Measurements from ENCODE around the gene MST1. TPM values are rescaled to one million over a fixed set of nuclear protein-coding genes. Genes with fewer than 3 reads are reported as not detected.
"Not testable (repeated sequence)": the region's sequence is repeated elsewhere in the genome, so short reads cannot be mapped to it uniquely, and the experiment has no call there.

The MST1 gene
- total RNA-seq, 2 experiments from 2014 or later: 4.1 to 4.2 TPM

GRCh38 chr3:49706456-49707112, 17.3 kb upstream of the MST1 start:
- POLR2A ChIA-PET: no interaction called here
- CTCF ChIA-PET: interaction anchor here (0.6 kb wide), 1 partner anchor 108 kb away, joined by 3 read pairs; no protein-coding TSS in a partner anchor

GRCh38 chr3:49705390-49705960, 16.2 kb upstream of the MST1 start:
- CTCF ChIA-PET: no interaction called here

DNA sequence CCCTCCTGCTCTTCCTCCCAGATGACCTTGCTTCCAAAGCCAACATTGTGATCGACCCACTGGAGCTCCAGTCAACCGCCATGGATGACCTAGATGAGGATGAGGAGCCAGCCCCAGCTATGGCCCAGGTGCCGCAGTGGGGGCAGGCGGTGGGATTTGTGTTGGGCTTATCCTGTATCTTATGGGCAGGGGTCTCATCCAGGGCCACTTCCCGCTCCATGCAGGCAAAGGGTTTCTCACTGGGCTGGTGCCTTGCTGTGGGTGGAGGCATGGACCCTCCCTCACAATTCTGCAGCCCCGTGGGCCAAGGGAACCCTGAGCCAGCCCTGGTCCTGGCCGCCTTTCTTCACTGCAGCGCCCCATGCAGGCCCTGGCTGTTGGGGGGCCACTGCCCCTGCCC, 15.4 kb upstream of the MST1 start:
- CTCF ChIA-PET: interaction anchor here (1.3 to 3.2 kb wide), 2 partner anchors 14 to 165 kb away, joined by 4 to 13 read pairs; partner anchors contain the start of gene AMIGO3
- POLR2A ChIA-PET: no interaction called here

More at GRCh38 chr3:49705390-49705960, 16.2 kb upstream of the MST1 start:
- POLR2A ChIA-PET: no interaction called here

GRCh38 chr3:49703956-49704355, 14.7 kb upstream of the MST1 start:
- ChIA-PET POLR2A (no interaction called here), CTCF (interaction anchor here (1.3 to 3.2 kb wide), 2 partner anchors 15 to 164 kb away, joined by 4 to 13 read pairs; partner anchors contain the start of gene AMIGO3)

GRCh38 chr3:49703443-49703927, 14.2 kb upstream of the MST1 start:
- ChIA-PET POLR2A (interaction anchor here (0.5 to 1.8 kb wide), 3 partner anchors 15 to 237 kb away, joined by 3 to 5 read pairs (median 4); no protein-coding TSS in a partner anchor), CTCF (interaction anchor here (1.3 to 3.2 kb wide), 3 partner anchors 8 to 164 kb away, joined by 3 to 13 read pairs (median 4); partner anchors contain the start of gene AMIGO3)

GRCh38 chr3:49702672-49703071, 13.4 kb upstream of the MST1 start:
- POLR2A ChIA-PET: interaction anchor here (1.8 kb wide), 1 partner anchor 16 kb away, joined by 5 read pairs; no protein-coding TSS in a partner anchor
- CTCF ChIA-PET: interaction anchor here (1.3 to 3.2 kb wide), 2 partner anchors 9 to 163 kb away, joined by 3 to 13 read pairs; no protein-coding TSS in a partner anchor

GRCh38 chr3:49701388-49702077, 12.3 kb upstream of the MST1 start:
- POLR2A ChIA-PET: interaction anchor here (1.8 kb wide), 1 partner anchor 17 kb away, joined by 5 read pairs; no protein-coding TSS in a partner anchor
- CTCF ChIA-PET: interaction anchor here (0.6 to 3.2 kb wide), 4 partner anchors 28 to 177 kb away, joined by 3 to 13 read pairs (median 3); no protein-coding TSS in a partner anchor

GRCh38 chr3:49700453-49701128, 11.3 kb upstream of the MST1 start:
- POLR2A ChIA-PET: no interaction called here

DNA sequence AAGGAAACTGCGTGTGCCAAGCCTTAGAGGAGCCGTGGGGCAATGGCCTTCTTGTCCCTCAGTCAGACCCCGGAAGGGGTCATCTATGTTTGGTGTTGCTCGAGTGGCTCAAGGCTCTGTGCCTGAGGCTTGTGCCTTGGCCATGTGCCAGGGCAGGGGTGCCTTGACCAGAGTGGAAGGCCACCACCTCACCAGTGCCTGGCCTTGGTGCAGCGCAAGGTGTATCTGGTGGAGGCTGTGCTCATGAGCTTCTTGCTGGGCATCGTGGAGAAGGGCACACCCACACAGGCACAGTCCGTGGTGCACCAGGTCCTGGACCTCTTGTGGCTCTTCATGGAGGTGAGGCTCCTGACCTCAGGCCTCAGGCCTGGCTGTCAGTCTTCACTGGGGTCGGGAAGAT, 10.7 kb upstream of the MST1 start:
- ChIA-PET CTCF (no interaction called here), POLR2A (no interaction called here)

More at GRCh38 chr3:49700453-49701128, 11.3 kb upstream of the MST1 start:
- CTCF ChIA-PET: interaction anchor here (0.6 to 0.9 kb wide), 2 partner anchors 27 to 139 kb away, joined by 3 read pairs; no protein-coding TSS in a partner anchor

GRCh38 chr3:49699281-49699979, 10.2 kb upstream of the MST1 start:
- ChIA-PET CTCF (no interaction called here), POLR2A (no interaction called here)

GRCh38 chr3:49695350-49696015, 6.2 kb upstream of the MST1 start:
- POLR2A ChIA-PET, CTCF ChIA-PET: not testable (repeated sequence)

DNA sequence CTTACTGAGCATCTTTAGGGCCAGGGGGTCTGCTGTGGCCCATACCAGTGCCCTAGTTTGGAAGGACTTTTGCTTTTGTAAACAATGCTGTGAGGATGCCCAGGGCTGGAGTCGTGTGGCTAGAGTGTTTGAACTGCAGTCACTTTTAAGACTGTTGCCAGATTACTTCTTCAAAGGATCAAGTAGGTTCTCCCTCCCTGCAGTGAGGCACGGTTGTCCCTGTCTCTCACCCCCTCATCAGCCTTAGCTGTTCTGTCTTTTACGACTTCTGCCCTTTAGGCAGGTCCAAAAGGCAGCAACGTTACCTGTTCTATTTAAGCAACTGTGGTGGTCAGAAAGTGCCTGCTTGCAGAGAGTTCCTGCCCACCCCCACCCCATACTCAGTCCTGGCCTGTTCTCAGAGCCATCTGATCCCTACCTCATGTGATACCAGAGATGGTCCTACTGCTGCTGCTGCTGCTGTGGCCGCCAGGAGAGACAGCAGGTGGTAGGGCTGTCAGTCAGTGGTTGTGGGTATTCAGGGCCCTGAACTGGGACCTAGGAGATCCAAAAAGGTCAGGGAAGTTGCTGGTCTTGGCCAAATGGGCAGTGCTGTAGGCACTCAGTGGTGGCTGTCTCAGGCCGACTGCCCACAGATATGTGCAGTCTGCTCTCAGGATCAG, 5.3 kb upstream of the MST1 start:
- CTCF ChIA-PET, POLR2A ChIA-PET: not testable (repeated sequence)

DNA sequence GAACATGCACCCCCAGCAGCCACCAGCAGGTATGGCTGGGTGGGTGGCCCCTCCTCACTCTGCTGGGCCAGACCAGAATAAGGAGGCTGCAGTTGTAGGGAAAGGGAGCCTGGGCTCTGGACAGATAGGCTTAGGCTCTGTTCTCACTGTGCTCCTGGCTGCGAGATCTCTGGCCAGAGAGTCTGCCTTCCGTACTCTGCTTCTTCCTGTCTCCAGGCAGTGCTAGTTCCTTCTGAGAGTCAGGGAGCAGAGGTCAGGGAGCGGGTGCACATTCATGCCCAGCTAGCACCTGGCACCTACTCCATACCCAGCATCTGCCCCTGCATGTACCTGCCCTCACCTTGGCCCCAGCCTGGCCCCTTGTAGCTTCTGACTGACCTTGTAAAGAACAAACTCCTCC, 2.2 kb upstream of the MST1 start:
- CTCF ChIA-PET, POLR2A ChIA-PET: not testable (repeated sequence)

- CTCF ChIA-PET, POLR2A ChIA-PET: not testable (repeated sequence)
Observed at GRCh38 chr3:49690856-49691255, 1.6 kb upstream of the MST1 start.

- ChIA-PET POLR2A (interaction anchor here (0.5 kb wide), 1 partner anchor 258 kb away, joined by 5 read pairs; no protein-coding TSS in a partner anchor), CTCF (interaction anchor here (1.3 kb wide), 1 partner anchor 150 kb away, joined by 6 read pairs; no protein-coding TSS in a partner anchor)
Observed at GRCh38 chr3:49689908-49690624, 792 bp upstream of the MST1 start.

DNA sequence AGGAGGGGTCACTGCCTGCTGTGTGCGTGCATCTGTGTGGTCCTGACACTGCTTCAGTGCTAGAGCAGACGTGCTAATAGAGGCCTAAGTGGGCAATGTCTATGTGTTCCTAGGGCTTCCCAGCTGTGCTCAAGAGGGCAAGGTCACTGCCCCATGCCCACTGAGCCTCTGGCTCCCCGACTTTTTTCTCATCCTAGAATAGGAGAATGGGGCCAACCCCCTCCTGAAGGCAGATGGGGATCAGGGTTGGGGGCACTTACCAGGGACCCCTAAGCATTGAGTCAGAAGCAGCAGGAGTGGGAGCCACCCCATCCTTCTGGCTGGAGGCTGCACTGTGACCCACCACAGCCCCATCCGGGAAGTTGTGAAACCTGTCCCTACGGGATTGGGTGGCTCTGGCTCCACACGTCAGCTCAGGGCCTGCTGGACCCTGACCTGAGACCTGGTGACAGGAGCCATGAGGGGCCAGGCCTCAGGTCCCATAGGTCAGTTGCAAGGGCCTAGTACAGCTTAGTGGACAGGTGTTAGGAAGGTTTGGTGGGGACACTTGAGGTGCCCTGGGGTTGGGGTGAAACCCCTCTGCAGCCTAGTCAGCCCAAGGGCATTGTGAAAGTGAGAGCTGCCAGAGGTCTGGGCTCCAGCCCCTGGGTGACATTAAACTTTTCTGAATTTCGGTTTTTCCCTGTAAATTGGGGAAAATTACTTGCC, 782 bp downstream of the MST1 start:
- POLR2A ChIA-PET: not testable (repeated sequence)
- CTCF ChIA-PET: interaction anchor here (1.3 kb wide), 1 partner anchor 149 kb away, joined by 6 read pairs; no protein-coding TSS in a partner anchor

DNA sequence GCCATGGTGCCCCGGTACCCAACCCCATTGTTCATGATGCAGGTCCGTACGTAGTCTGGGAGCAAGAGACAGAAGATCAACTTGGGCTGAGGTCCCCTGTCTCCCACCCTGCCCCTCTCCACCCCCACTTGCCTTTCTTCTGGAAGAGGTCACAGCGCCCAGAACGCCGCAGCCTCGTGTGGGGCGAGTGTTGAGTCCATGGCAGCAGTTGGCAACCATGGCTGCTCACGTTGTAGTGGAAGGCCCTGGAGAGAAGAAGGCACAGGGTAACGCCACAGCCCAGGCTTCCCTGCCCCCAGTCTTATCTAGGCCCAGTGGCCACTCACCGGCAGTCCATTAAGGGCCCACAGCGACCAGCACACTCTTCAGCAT, 1.9 kb downstream of the MST1 start:
- POLR2A ChIA-PET: not testable (repeated sequence)

More for the DNA sequence above, 1.9 kb downstream of the MST1 start:
- CTCF ChIA-PET: not testable (repeated sequence)
